ENCODE measurements around the gene DOCK9. TPM values are rescaled to one million over a fixed set of nuclear protein-coding genes. Genes with fewer than 3 reads are reported as not detected.

The DOCK9 gene
- total RNA-seq, 1 experiment from 2014 or later: 9.4 TPM

DNA sequence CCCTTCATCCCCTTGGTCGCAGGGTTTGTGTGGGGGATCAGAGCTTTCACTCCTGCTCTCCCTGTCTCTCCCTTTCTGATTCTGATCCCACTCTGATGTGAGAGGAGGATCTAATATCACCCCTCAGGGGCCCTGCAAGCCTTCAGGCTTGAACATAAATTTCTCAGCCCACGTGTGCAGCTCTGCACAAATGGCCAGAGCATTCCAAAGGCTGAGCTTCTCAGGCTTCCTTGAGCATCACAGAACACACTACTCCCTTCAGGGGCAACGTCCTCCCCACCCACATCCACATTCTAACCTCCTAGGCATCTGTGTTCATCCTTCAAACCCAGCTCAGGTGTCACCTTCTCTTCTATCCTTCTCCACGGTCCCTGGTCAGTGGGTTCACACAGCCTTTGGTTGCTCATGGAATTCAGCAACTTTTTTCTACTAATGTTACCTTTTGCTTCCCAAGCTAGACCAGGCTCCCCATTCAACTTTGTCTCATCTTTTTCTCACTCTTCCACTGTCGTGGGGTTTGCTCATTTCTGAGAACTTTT lies 24.4 kb upstream of the DOCK9 start:
- DNase-seq (ENCODE audit: low read depth): no peak
- in situ Hi-C loops (cut with HindIII; ENCODE audit: low pct_unique_long_range_greater_than_20kb, low sequenced_read_pairs): no loop called here

DNA sequence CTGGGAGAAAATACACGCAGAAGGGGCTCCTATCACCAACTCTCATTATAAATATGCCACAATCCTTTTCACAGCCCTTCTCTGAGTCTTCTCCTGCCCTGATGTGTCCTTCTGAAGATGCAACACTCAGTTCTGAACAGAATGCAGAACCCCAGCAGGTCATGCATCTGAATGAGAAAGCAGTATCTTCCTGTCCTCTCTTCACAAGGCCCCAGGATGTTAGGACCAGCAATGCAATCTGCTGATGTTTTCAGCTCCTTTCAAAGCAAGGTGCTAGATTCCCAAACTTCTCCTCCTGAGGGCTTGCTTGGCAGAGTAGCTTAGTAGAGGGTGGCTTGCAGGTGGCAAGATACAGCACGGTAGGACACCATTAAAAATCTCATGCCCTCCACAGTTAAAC lies 22.3 kb upstream of the DOCK9 start:
- DNase-seq (ENCODE audit: low read depth): no peak
- in situ Hi-C loops (cut with HindIII; ENCODE audit: low pct_unique_long_range_greater_than_20kb, low sequenced_read_pairs): no loop called here

DNA sequence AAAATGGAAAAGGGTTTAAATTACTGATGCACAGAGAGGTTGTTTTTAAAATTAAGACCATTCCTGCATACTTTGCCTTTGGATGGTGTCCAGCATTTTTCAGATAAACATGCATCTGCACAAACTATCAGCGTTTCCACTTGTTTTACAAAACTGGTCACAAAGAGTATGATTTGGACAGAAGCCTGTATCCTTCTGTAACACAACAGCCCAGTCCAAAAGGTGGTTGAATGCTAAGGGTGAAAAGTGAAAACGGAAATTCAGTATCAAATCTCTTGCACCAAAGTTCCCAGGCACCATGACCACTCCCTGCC lies 21.7 kb upstream of the DOCK9 start:
- in situ Hi-C loops (cut with HindIII; ENCODE audit: low pct_unique_long_range_greater_than_20kb, low sequenced_read_pairs): no loop called here
- no peak for DNase-seq (ENCODE audit: low read depth)

DNA sequence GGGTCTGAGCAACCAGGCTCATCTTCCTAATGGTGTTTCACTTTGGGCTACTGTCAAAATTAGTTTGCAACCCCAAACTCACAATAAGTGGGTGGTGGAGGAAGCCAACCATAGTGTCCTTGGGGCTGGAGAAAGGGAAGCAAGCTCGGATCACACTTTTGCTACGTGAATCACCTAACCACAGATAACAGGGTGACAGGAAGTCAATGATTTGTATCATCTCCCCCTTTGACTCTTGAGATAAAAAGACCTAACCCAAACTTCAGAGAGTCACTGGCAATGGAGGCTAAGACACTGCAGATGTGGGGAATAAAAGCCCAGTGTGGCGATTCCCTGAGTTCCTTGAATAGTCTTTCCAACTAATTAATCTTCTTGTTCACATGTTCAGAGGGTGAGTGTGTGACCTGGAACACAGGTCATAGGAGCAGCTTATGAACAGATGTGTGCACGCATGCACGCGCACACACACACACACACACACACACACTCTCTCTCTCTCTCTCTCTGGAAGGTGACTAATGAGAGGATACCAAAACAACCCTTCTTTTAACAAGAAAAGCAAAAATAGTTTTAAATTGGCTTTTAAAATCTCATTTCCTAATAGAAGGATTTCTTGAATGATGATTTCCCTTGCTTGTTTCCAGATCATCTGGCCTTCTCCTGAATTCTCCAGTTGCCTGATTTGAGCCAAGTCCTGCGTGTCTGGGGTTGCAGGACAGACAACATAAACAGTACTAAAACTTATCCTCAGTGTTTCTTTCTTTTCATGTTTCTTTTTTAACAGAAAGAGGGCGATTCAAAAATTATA lies 21.2 kb upstream of the DOCK9 start:
- DNase-seq (ENCODE audit: low read depth): no peak
- in situ Hi-C loops (cut with HindIII; ENCODE audit: low pct_unique_long_range_greater_than_20kb, low sequenced_read_pairs): no loop called here

DNA sequence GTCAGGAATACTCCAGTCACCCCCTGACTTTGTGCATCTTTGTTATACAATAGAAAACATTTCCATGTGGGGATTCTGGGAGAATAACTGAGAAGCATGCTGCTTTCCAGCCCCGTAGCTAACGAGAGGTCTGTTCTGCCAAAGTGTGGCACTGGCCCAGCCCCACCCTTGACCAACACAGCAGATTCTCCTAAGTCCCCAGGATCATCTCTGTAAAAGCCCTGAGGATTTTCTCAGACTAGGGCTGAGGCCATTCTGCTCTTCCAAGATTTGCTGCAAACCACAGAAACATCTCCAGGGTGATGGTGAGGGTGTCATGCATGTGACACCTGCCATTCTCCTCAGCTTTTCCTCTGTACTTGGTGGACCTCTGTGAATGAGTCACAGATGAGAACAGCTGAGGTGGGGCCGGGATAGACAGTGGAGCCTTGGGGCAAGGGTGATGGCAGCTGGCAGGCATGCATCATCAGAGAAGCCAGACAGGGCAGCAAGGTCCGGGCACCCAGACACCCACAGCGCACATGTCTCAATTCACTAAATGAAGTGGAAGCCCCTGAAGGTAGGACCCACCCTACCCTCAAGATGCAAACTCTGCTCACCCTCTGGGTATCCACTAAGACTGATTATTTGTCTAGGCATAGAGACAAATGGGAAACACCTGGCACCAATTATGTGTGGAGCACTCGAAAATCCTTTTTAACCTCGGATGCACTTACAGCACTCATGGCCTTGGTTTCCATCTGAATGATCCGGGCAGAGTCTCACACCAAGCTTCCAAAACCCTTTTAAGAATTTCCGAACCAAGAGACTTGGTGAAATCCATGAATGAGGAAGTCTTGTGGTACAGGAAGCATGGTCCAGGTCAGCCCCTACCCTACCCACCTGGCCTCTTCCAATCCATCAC lies 20.1 kb upstream of the DOCK9 start:
- in situ Hi-C loops (cut with HindIII; ENCODE audit: low pct_unique_long_range_greater_than_20kb, low sequenced_read_pairs): no loop called here
- peak; percentile 16 for DNase-seq (ENCODE audit: low read depth)

DNA sequence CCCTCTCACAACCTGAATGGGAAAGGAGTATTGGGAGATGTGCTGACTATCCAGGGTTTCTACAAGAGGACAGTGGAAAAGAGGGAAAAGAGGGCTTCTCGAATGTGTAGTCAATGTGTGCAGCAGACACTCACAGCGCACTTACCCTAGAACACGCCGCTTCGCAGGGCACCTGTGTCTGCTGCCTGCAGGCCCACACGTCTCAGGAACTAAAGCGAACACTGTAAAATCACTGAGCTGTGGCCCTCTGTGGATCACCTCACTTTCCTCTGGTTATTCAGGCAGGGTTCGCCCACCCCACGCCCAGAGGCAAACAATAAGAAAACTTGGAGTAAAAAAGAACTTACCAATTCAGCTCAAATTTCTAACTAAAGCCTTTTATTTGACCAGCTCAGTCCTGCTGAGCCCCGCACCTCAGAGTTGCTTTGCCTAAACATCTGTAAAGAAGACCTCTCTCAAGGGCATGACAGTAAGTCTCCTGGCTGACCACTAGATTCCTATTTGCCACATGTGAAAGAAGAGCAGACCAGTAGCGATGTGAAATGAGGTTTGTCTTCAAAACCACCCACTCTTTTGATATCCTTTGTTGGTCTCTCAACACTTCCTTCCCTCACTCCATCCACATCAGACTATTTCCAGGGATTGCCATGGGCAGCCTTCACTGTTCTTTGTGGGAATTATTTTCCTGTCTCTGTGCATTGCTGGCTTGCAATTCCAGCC lies 19.3 kb upstream of the DOCK9 start:
- in situ Hi-C loops (cut with HindIII; ENCODE audit: low pct_unique_long_range_greater_than_20kb, low sequenced_read_pairs): no loop called here
- DNase-seq (ENCODE audit: low read depth): no peak

DNA sequence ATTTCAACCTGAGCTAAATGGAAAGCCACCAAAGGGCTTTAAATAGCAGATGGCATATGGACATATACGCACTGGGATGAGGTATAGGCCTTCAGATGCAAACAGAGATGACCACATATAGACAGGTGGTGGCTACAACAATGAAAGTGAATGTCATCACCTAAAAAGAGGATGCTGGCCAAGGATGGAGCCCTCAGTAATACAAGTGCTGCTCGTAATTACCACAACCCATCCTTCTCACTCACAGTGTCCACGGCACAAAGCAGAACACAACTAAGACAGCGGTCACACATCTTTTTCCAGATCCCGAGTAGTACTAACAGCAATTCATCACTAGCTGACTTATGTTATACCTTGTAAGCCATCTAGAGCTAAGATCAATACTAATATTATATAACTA lies 18.2 kb upstream of the DOCK9 start:
- in situ Hi-C loops (cut with HindIII; ENCODE audit: low pct_unique_long_range_greater_than_20kb, low sequenced_read_pairs): no loop called here
- no peak for DNase-seq (ENCODE audit: low read depth)

DNA sequence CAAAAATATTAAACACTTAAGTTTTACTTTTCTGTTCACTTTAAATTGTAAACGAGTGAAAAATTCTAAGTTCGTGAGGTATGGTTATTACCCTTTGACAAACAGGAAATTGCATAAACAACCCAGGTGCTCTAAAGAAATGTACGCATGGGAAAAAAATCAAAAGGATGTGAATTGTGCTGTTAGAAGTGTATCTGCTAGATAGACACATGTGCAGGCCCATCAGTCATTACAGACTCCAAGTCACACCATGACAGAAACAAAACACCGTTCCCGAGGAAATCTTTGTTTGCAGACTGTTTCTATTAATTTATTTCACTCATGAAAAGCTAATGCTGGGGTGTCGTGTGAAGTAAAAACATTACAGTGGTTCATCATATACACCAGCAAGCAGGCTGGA lies 17.0 kb upstream of the DOCK9 start:
- no peak for DNase-seq (ENCODE audit: low read depth)
- in situ Hi-C loops (cut with HindIII; ENCODE audit: low pct_unique_long_range_greater_than_20kb, low sequenced_read_pairs): no loop called here

DNA sequence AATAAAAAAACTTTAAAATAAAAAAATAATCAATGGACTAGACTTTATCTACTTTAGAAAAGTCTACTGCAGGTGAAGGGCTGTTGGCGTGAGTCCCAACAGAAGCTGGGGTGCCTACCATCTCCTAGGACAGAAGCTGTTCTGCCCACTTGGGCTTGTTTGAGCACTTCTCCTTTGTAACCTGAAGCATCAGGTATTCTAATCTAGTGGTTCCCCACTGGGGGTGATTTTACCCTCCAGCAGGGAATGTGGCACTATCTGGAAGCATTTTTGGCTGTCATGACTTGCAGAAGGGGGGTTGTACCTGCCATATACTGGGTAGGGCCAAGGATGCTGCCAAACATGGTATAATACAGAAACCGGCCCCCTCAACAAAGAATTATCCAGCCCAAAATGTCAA lies 16.2 kb upstream of the DOCK9 start:
- no peak for DNase-seq (ENCODE audit: low read depth)
- in situ Hi-C loops (cut with HindIII; ENCODE audit: low pct_unique_long_range_greater_than_20kb, low sequenced_read_pairs): no loop called here

DNA sequence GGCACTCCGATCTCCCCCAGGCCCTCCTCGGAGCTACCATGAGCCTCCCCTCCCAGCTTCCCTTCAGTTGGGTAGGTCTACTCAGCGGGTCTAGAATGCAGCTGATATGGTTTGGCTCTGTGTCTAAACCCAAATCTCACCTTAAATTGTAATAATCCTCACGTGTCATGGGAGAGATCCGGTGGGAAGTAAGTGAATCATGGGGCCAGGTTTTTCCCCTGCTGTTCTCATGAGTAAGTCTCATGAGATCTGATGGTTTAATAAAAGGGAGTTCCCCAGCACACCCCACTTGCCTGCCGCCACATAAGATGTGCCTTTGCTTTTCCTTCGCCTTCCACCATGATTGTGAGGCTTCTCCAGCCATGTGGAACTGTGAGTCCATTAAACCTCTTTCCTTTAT lies 14.5 kb upstream of the DOCK9 start:
- in situ Hi-C loops (cut with HindIII; ENCODE audit: low pct_unique_long_range_greater_than_20kb, low sequenced_read_pairs): no loop called here
- DNase-seq (ENCODE audit: low read depth): no peak

DNA sequence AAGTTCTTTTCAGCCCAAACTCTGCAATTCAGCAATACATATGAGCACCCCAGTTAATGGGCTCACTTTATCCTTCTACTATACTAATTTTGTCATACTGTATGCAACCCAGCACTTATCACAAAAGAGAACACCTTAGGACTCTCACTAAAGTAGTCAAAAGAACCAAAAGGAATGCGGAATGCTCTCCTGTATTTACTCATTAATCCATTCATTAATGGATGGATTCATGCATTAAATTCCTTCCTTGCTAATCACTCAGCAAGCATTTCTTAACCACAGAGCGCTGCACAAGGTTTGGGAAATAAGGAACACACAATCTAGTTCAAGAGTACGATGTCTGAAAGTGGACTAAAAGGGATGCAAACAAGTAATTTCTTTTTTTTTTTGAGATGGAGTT lies 12.8 kb upstream of the DOCK9 start:
- no peak for DNase-seq (ENCODE audit: low read depth)
- in situ Hi-C loops (cut with HindIII; ENCODE audit: low pct_unique_long_range_greater_than_20kb, low sequenced_read_pairs): no loop called here

DNA sequence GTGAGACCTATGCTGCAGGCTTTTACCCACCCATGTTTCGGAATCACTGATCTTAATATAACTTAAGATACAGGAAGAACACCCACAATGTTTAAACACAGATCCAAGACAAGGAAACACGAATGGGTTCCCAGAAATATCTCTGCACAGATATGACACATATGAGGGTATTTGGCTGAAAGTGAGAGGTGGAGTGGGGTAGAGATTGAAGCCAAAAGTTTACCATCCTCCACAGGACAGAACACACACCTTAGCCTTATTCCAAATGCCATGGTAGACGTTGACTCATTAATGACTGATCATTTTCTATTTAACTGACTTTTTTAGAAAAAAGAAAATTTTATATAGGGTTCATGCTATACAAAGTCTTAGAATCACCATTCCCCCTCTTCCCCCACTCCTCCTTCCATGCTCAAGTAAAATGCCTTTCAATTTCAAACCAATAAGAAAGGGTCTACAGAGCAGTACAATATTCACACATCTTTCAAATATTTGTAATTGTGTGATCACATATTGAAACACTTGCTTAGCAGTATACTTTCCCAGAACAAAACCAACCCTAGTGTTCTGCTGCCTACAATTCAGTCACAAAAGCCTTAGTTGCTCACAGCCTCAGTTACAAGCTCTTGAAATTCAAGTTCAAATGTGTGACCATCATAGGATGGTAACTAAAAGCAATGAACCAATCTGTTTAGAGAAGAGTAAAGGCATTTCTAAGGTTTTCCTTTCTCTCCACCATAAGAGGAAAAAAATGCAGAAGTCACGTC lies 11.8 kb upstream of the DOCK9 start:
- no peak for DNase-seq (ENCODE audit: low read depth)
- in situ Hi-C loops (cut with HindIII; ENCODE audit: low pct_unique_long_range_greater_than_20kb, low sequenced_read_pairs): no loop called here

DNA sequence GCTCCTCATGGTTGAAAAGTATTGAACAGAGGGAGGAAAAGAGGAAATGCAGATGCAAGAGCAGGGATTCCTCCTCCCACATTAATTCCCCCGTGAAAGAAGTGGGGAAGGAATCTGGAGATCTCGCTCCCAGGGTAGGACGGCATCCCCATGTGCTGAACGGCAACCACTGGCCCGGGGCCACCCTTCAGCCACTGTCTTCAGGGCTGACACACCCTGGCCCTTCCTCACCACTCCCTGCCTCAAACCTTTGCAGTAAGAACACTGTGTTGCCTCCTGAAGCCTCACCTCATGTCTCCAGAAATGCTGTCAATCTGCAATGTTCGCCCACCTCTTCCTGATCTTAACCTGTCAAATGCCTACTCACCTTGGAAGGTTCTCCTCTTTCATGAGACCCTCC lies 10.9 kb upstream of the DOCK9 start:
- in situ Hi-C loops (cut with HindIII; ENCODE audit: low pct_unique_long_range_greater_than_20kb, low sequenced_read_pairs): no loop called here
- DNase-seq (ENCODE audit: low read depth): no peak

DNA sequence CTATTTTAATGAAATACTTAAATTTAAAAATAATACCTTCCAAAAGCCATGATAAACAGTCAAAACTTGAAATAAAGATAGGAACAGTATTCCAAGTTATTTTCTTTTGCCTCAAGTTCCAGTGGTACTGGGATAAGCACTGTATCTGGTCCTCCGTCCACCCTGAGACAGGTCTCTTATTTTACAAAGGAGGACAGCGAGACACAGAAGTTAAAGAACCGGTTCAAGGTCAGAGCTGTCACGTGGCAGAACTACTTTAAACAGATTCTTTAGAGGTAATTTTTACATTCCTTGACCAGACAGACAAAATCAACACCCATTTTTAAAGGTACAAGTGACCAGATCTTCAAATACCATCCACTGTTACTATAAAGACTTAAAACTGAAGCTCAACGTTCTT lies 10.4 kb upstream of the DOCK9 start:
- in situ Hi-C loops (cut with HindIII; ENCODE audit: low pct_unique_long_range_greater_than_20kb, low sequenced_read_pairs): no loop called here

DNA sequence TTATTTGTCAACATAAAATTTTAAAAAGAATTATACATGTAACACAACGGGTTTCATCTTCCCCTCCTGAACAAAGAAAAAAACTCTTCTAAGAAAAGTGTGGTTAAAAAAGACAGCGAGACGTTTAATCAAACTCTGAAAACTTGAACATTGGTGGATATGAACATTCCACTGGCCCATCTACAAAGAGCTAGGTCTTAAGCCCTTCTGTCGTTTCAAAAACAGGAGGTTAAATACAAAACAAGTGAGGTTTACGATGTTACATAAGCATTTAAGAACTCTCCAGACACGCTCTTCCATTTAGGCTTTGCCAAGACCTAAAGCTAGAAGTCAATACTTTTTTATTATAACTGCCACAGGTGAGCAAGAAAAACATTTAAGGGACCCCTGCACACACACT lies 9.4 kb upstream of the DOCK9 start:
- in situ Hi-C loops (cut with HindIII; ENCODE audit: low pct_unique_long_range_greater_than_20kb, low sequenced_read_pairs): no loop called here
- DNase-seq (ENCODE audit: low read depth): no peak

More for the DNA sequence above, 10.4 kb upstream of the DOCK9 start:
- no peak for DNase-seq (ENCODE audit: low read depth)

DNA sequence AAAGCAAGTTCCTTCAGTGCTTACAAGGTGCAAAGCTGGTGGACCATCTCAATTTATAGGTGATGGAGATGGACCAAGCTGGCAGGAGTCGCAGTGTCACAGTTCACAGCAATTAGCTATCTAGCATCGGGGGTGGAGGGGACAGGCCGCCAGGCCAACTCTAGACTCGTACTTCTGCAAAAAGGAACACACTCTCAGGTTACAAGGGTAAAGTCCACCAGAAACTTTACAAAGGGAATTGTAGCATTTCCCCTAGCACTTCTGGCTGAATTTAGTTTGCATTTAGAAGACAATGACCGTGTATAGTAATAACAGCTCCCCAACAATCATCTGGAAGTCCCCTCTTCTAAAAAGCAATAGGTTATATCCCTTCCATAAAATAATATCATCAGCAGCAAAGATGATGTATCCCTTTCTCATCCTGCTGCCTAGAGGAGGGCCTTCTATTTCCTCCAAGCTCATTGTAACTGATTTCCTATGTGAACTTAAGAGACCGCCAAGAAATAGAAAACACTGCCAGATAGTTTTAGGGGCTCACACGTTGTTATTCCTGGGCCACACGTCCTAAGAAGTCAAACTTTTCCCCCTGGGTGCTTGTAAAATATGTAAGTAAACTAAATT lies 8.5 kb upstream of the DOCK9 start:
- in situ Hi-C loops (cut with HindIII; ENCODE audit: low pct_unique_long_range_greater_than_20kb, low sequenced_read_pairs): no loop called here
- no peak for DNase-seq (ENCODE audit: low read depth)

DNA sequence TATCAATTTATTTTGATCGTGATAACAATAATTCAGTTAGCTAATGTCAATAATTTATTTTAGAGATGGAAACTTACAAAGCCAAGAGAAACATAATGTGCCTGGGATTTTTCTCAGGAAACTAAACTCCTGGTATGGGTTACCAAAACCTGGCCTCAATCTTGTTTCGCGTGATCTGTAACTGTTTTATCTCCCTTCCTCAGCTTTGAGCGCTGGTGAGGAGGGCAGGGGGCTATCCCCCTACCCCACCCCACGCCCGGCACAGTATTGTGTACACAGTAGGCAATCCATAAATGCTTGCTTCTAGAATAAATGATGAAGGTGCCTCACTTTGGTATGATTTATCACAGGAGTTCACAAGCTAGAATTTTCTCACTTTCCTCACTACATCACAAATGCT lies 7.7 kb upstream of the DOCK9 start:
- in situ Hi-C loops (cut with HindIII; ENCODE audit: low pct_unique_long_range_greater_than_20kb, low sequenced_read_pairs): no loop called here
- DNase-seq (ENCODE audit: low read depth): no peak

DNA sequence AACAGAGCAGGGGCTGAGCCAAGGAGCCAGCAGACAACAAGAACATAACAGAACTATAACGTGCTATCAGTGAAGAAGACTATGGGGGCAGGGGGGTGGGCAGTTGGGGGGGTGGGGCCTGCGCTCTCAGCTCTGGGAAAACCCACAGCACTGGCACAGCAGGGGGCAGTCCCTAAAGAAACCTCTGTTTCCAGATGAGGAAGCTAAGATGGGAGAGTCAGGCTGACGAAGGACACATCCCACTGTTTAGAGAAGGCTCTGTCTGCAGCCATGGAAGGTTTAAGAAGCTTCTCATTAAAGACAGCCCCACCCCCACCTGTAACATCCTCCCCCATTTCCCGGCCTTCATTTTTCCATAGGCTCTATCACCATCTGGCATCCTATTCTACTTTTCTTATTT lies 7.1 kb upstream of the DOCK9 start:
- in situ Hi-C loops (cut with HindIII; ENCODE audit: low pct_unique_long_range_greater_than_20kb, low sequenced_read_pairs): no loop called here
- no peak for DNase-seq (ENCODE audit: low read depth)

All from Caki2 (cell line).